DMS79 (cell line): Measurements from ENCODE around the gene SCNN1A.

Source experiments
- DNase-seq: peaks from one replicate; lab custom pipeline; 2025; lab: John Stamatoyannopoulos, UW

SCNN1A gene

GRCh38 chr12:6384499-6385436, 9.4 kb upstream of the SCNN1A start:
- no peak for DNase-seq

GRCh38 chr12:6383572-6384498, 8.5 kb upstream of the SCNN1A start, which contains the start of gene LTBR:
Gene LTBR (plus strand): TSS chr12:6384162. CDS start chr12:6384359, 197 bp downstream.
- no peak for DNase-seq

GRCh38 chr12:6382982-6383381, 7.6 kb upstream of the SCNN1A start:
- no peak for DNase-seq

GRCh38 chr12:6382371-6382770, 7.0 kb upstream of the SCNN1A start:
- no peak for DNase-seq

DNA sequence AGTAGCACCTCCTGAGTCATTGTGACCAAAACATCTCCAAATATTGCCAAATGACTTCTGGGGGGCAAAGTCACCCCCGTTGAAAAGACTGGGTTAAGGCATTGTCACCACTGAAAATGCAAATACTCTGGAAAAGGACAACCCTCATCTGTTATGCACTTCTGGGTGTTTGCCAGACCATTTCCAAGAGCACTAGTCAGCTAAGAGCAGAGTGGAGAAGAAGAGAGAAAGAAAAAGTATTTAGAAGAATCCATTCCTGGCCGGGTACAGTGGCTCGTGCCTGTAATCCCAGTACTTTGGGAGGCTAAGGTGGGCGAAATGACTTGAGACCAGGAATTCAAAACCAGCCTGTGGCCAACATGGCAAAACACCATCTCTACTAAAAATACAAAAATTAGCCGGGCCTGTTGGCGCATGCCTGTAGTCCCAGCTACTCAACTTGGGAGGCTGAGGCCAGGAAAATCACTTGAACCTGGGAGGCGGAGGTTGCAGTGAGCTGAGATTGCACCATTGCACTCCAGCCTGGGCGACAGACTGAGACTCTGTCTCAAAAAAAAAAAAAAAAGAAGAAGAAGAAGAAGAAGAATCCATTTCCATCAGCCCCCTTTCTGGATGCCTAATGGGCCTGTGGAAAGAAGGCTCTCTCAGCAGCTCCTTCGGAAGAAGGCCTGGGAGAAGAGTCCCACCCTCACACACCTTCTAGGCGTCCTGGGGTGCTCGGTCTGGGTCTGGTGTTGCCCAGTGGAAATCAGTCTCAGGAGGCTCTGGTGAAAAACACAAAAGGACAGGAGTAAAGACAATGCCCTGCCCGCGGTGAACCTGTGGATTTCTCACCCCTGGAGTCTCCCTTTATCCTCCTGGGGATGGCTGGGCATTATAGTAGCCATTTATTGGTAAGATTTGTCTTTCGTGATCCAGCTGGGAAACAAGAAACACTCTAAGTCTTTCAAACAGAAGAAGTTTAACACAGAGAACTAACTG, 5.1 kb upstream of the SCNN1A start:
- DNase-seq, result no peak

DNA sequence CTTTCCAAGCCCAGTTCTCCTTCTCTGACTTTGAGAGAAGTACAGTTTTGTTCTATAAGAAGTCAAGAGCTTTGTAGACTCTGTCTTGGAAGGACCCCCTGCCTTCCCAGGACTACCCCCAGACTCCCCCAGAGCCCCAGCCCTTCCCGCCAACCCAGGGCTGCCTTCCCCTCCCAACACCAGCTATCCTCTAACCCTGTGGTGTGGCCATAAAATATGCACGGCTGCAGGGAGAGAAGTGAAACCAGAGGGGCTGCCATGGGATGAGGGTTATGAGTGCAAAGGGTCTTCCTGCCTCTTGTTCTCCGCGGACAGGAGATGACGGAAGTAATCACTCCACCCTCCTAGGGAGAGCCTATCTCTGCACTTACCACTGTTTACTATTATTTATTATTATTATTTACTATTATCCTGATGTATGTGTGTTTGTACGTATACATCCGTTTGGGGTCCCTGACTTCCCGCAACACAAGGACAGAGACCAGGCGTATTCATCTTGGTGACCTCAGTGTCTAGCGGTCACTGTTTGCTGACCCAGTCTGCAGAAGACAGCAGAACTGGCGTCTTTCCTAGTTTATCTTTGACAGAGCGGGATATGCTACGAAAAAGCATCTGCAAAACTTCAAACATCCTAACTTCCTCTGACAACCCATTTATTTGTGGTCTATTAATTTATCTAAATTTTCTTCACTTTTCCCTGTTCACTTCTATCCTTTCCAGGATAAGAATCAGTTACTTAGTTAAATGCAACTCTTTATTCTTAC, 3.5 kb upstream of the SCNN1A start:
- no peak for DNase-seq

GRCh38 chr12:6377667-6377994, 2.3 kb upstream of the SCNN1A start:
- DNase-seq, result no peak

DNA sequence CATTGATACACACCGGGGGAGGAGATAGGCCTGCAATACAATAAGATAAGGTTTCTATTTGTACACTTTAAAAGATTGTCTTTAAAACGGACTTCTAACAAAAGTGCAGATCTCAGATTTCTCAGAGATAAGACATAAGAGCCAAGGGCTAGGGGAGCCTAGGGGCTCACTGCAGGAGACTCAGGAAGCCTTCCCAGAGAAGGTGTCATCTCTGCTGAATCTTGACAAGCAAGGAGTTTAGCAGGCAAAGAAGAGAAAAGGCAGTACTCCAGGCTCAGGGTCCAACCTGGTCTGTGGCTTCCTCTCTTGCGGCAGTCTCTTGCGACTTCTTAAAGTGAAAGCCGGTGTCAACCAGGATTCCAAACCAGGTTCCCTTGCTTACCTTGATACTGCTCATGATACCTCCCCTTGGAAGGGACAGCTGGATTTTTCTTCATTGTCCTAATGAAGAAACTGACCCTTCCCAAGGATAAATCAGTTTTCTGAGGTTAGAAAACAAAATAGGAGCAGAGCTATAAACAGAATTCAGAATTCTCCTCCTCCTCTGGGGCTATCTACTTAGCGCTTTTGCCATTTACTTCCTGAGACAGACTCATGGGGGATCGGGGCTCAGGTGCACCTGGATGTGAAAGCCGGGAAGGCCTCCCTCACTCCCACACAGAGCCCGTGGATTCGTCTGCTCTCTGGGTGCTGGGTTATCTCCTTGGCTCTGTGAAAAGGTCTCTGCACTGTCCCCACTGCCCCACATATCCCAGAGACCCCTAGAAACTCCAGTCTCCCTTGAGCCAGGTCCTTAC, 1.7 kb upstream of the SCNN1A start:
- no peak for DNase-seq

- DNase-seq, result no peak
Observed at GRCh38 chr12:6376079-6376869, 911 bp upstream of the SCNN1A start.

DNA sequence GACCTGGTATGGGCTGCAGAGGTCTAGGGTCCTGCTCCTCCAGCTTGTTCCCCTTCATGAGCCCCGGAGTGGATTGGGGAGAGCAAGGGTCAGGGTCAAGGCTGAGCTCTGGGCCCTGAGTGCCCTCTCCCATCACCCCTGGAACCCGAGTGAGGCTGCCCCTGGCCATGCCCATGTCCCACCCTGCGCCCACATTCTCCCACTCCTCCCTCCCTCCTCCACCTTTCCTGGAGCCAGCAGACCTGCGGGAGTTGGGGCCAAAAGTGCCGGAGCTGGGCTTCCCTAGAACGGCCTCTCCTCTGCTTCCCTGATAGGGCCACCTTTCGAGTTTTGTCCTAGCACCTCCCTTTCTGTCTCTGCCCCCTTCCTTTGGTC, 590 bp downstream of the SCNN1A start:
- DNase-seq, result no peak

GRCh38 chr12:6374028-6374785, 1.2 kb downstream of the SCNN1A start:
- no peak for DNase-seq

GRCh38 chr12:6373022-6373787, 2.2 kb downstream of the SCNN1A start:
- peak; percentile 92 for DNase-seq

DNA sequence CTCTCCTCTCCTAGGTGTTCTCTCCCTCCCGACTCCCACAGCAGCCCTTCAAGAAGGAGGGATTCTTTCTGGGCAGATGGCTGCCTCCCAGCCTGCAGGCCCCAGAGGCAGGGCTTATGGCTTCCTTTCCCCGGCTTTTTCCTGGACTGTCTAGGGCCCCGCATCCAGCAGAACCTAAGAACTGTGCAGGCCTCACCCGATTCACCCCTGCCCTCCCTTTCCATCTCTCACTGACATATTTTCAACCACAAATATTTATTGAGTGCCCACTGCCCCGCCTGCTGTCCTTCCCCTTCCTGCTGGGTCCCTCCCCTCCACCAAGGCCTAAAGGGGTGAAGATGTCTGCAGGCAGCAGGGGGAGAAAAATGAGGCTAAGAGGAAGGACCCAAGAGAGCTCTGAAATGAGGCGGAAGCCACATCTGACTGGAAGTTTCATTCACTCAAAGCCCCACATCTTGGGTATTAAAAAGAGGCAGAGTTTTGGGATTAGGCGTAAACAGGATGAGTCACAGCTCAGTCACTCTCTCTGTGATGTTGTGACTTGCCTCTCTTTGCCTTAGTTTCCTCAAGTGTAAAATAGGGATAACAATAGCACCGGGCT, 2.9 kb downstream of the SCNN1A start:
- peak; percentile 86 for DNase-seq

- peak; percentile 91 for DNase-seq
Observed at GRCh38 chr12:6370994-6371754, 4.2 kb downstream of the SCNN1A start.

- no peak for DNase-seq
Observed at GRCh38 chr12:6370576-6370935, 4.8 kb downstream of the SCNN1A start.

DNA sequence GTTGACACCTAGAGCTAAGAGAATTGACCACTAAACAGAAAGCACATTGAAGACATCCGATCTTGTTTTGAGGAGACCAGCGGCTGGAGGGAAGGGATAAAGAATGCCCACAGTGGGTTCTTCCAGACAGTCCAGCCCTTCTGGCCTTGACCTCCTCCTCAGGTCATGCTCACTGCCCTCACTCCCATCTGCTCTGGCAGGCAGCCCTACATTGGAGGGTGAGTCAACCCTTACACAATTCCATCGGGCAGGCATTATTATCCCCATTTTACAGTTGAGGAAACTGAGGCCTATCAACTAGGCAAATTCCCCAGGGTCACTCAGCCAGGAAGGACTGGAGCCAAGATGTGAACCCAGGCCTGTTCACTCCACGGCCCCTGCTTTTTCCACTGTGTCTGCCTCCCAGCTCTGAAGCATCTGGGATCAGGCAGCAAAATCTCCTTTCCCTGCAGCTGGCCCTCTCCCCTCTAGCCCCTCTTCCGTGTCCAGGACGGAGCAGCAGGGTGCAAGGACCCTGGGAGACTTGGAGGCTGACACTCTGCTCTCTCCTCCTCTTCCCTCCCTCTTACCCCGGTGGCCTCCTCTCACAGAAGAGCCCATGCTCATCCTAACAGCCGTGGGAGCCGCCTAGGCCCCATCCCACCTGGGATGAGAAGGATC, 5.3 kb downstream of the SCNN1A start:
- no peak for DNase-seq
